Frontal cortex (tissue), 4 donors: ENCODE results near the gene INAFM2. TPM values are rescaled to one million over a fixed set of nuclear protein-coding genes. Genes with fewer than 3 reads are reported as not detected.

ENCODE experiments used
- DNase-seq, 2 donors: peaks; one replicate each; pipeline ENCODE4 v3.0.0; 2012; ENCODE audit warnings: low spot score in 2 of 2
- FAIRE-seq: peaks from 2 replicates; lab custom pipeline; 2012; peaks lifted over from hg19 to GRCh38; lab: Jason Lieb, UNC
- total RNA-seq: library from RNA; depleted of rRNA; stranded (reverse); fragments of >200 nt; gene quantifications from one replicate; pipeline ENCODE4 v1.2.3, GENCODE V29; 2014
- donor health status: control.
- donor health status: control.
- donor health status: control.

Gene INAFM2
- total RNA-seq, 1 donor from 2014 or later = 10.6 TPM

- DNase-seq = no peak
- no peak for FAIRE-seq
Measured at GRCh38 chr15:40369971-40370370, 46.5 kb downstream of the INAFM2 start.

- FAIRE-seq (no peak), DNase-seq (no peak)
Measured at GRCh38 chr15:40372981-40373380, 49.5 kb downstream of the INAFM2 start.

Other genes with a start within 250 kb of the INAFM2 start
- 2.9 TPM for gene BMF, start 214.8 kb upstream of the INAFM2 start, total RNA-seq
- 11.4 TPM for gene BUB1B, start 162.6 kb upstream of the INAFM2 start, total RNA-seq
- gene PAK6, start 84.6 kb upstream of the INAFM2 start, total RNA-seq = 11.8 TPM
- gene ANKRD63, start 40.6 kb upstream of the INAFM2 start, total RNA-seq = 2.0 TPM
- gene PLCB2, start 15.8 kb upstream of the INAFM2 start, total RNA-seq = 4.1 TPM
- gene CCDC9B, start 17.2 kb downstream of the INAFM2 start, total RNA-seq = 0.41 TPM
- not detected for gene PHGR1, start 27.3 kb downstream of the INAFM2 start, total RNA-seq
- 5.3 TPM for gene DISP2, start 34.5 kb downstream of the INAFM2 start, total RNA-seq
- 22.4 TPM for gene KNSTRN, start 59.0 kb downstream of the INAFM2 start, total RNA-seq
- 15.1 TPM for gene IVD, start 82.1 kb downstream of the INAFM2 start, total RNA-seq
- 7.3 TPM for gene BAHD1, start 117.3 kb downstream of the INAFM2 start, total RNA-seq
- 0.82 TPM for gene CHST14, start 147.3 kb downstream of the INAFM2 start, total RNA-seq
- 23.6 TPM for gene CCDC32, start 241.3 kb downstream of the INAFM2 start, total RNA-seq
- gene RPUSD2, start 245.6 kb downstream of the INAFM2 start, total RNA-seq = 15.9 TPM